ENCODE results near the gene SOX10.
"Not testable (repeated sequence)": the region's sequence is repeated elsewhere in the genome, so short reads cannot be mapped to it uniquely, and the experiment has no call there.

SOX10 gene

DNA sequence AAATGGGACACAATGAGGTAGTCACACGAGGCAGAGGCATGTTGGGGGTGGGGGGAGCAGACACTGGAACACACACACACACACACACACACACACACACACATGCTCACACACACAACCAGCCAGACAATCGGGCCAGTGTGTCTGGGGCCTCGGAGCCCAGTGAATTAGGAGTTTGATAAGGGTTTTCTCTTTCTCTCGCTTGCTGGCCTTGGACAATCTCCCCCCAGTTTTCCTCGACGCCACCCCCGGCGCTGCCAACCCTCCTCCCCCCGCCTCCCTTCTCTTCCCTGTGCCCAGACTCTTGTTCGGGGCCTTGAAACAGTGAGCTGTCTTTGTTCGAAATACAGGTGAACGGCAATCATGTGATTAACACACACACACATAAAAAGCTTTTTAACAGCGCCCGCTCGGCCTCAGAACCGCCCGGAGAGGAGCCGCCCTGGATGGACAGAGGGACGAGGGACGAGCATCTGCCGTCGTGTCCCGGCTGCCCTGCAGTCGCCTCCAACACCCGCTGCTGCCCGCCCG, 1.5 kb upstream of the SOX10 start:
- no peak for DNase-seq

- no peak for DNase-seq
Measured at GRCh38 chr22:37985050-37985585, 763 bp upstream of the SOX10 start.

- DNase-seq: no peak
Measured at GRCh38 chr22:37982938-37983859, 1.2 kb downstream of the SOX10 start.

GRCh38 chr22:37982151-37982785, 2.1 kb downstream of the SOX10 start:
- no peak for DNase-seq

- no peak for DNase-seq
Measured at GRCh38 chr22:37981282-37982011, 2.9 kb downstream of the SOX10 start.

GRCh38 chr22:37979782-37980181, 4.6 kb downstream of the SOX10 start:
- DNase-seq: no peak

- DNase-seq: no peak
Measured at GRCh38 chr22:37976547-37976946, 7.8 kb downstream of the SOX10 start.

DNA sequence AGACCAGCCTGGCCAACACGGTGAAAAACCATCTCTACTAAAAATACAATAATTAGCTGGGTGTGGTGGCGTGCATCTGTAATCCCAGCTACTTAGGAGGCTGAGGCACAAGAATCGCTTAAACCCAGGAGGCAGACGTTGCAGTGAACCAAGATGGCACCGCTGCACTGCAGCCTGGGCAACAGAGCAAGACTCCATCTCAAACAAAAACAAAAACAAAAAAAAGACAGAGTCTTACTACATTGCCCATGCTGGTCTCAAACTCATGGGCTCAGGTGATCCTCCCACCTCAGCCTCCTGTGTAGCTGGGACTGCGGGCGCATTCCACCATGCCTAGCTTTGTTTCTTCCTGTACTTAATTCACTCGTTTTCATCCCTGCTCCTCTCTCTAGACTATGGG, 8.3 kb downstream of the SOX10 start:
- not testable (repeated sequence) for DNase-seq

GRCh38 chr22:37975153-37975552, 9.2 kb downstream of the SOX10 start:
- DNase-seq: no peak

DNA sequence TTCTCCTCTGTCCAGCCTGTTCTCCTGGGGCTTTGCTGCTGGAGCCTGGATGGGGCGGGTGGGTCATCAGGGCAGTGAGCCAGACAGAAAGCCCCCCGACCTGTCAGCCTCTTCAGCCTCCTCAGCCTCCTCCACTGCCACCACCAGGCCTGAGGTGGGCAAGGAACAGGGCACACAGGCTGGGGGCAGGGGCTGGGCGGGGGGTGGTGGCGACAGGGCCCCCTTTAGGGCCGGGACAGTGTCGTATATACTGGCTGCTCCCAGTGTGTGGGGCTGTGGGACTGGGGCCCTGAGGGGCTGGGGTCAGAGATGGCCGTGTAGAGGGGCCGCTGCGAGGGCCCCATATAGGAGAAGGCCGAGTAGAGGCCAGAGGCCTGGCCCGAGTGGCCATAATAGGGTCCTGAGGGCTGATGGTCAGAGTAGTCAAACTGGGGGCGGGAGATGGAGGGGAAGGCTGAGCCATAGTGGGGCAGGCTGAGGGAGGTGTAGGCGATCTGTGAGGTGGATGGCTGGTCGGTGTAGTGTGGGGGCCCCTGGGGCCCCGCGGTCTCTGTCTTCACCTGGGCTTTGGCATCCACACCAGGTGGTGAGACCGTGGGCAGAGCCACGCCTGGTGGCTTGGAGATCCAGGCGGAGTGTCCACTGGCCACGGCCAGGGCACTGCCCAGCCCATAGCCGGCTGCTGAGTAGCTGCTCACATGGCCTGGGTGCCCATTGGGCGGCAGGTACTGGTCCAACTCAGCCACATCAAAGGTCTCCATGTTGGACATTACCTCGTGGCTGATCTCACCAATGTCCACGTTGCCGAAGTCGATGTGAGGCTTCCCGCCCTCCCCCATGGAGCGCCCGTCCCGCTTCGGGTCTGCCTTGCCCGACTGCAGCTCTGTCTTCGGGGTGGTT, 10.8 kb downstream of the SOX10 start:
- no peak for DNase-seq

GRCh38 chr22:37972527-37972926, 11.8 kb downstream of the SOX10 start:
- no peak for DNase-seq

GRCh38 chr22:37971475-37972434, 12.6 kb downstream of the SOX10 start:
- DNase-seq: no peak

- no peak for DNase-seq
Measured at GRCh38 chr22:37970864-37971263, 13.5 kb downstream of the SOX10 start.

DNA sequence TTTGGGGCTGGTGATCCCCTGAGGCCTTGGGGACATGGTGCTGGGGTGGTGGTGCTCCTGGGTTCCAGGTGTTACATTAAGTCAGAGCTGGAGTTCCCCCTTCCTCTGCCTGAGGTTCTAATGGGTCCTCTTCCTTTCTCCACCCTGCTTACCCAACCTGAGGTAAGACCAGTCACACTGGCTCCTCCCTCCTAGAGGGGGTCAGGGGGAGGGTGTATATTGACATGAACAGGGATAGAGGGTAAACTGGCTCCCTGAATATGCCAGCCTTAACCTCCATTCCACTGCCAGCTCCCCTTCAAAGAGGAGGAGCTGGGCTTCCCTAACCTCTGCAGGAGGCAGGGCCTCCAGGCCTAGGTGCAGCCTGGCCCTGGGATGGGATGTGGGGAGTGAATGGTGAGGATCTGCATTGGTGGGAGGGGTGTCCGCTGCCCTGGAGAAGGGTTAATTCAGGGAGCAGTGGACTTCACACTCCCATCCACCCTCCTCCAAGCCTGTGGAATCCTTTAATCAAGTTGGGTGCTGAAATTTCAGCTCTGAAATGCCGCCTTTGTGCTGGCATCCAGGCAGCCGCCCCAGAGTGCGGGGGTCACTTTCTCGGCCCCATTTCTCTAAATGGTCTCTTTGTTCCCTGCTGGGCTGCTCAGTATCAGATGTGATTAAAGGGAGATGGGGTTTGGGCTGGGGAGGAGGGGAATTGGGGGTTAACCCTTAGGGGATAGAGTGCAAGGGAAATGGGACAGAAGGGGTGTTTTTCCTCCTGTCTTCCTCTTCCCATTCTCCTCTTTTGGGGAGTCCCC, 15.7 kb downstream of the SOX10 start:
- no peak for DNase-seq

DNA sequence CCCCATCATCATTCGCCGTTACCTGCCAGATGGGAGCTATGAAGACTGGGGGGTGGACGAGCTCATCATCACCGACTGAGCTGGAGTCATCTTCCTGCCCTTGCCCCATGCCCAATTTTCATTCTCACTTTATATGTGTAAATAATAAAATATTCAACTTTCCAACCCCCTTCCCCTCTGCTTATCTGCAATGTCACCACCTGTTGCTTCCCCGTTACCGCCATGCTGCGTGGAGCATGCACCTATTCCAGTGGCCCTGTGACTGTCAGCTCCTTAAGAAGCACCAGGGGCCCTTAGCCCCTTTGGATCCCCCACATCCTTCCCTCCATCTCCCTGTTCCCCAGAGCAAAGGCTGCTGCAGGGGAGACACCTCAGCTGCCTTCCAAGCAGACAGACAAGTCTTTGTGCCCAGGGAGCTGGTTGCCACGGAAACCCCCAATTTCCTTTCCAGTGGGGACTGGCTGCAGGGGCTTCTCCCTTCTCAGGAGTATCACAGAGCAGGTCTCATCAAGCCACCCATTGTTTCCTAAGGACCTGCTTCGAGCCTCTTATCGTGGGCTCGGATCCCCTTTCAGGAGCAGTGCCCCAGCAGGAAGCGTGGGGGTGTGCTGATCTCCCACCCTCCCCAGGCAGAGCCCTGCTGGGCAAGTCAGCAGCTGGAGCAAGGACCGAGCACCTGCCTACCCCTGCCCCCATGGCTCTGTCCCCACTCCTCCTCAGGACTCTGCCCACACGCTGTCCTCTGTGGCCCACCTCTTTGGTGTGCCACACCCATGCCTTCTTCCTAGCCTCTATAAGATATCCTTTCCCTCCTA, 16.5 kb downstream of the SOX10 start:
- no peak for DNase-seq

DNA sequence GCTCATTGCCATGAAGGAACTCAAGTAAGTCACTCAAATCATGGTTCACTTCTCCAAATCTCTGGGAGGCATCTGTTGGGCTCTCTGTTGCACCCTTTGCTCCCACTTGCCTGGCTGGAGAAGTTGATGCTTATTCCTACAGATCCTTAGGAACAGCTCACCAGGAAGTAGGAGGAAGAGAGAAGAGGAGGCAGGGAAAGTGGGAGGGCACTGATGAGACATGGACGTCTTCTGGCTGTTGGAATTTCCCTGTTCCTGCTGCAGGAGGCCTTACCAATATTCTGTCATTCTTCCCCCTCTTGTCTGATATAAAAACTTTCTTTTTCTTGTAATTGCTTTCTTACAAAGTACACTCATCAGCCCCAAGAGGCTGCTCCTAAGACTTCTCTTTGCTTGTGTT, 17.2 kb downstream of the SOX10 start:
- no peak for DNase-seq

DNA sequence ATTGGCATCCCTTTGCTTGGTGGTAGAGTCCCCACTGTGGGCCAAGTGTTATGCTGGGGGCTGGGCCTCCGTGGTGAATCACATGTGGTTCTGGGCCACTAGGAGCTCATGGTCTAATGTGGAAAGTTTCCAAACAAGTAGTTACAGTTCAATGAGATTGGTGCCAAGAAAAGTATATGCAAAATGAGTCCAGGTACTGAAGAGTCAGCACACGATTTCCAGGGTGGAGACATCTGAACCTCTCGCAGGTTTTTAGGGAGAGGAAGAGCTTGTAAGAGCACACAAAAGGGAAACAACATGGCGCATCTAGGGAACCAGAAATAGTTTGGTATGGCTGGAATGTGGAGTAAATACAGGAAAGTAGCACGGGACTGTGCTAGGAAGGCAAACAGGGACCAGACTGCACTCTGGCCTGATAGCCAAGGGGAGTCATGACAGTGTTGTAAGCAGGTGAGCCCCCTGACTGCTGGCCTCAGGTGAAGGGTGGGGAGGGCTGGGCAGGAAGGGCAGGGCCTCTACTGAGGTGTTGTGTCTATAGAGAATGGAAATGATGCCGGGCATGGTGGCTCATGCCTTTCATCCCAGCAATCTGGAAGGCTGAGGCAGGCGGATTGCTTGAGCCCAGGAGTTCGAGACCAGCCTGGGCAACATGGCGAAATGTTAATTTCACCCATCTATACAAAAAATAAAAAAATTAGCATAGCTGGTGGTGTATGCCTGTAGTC, 18.3 kb downstream of the SOX10 start:
- no peak for DNase-seq

- DNase-seq: no peak
Measured at GRCh38 chr22:37961062-37961461, 23.3 kb downstream of the SOX10 start.

Data from T-helper 9 cell (primary cell).